ENCODE data around the gene MICAL2.

DNA sequence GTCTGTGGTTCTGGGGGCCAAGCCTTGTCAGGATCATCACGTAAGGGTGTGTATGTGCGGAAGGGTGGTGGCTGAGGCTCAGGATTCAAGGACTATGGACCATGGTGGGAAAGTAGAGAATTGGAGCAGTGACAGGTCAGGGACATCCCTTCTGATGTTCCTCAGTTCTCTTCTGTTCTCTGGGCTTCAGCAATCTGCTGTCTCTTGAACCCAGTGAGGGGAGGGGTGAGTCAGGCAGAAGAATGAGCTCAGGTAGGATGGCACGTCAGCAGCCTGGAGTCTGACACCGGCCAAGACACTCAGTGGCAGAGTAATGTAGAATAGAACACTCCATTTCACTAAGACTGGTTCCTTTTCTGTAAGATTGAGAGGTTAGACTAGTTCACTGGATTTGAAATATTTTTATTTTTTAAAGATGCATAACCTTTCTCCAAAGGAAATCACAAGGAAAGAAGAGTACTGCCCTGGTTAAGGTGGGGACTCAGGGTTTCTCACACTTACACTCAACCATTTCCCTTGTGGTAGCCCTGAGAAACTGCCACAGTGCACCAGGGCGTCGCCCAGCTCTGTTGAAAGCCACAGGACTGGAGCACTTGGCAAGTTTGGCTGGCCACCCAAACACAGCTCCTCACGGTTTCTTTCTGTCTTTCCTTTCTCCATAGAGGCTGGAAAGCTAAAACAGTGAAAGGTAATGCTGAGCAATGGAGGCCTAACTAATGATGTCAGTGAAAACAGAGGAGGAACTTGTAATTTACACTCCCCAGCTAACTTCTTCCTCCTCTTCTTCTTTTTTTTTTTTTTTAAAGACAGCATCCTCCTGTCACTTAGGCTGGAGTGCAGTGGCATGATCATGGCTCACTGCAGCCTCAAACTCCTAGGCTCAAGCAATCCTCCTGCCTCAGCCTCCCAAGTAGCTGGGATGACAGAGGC is 23.1 kb upstream of the MICAL2 start:
- TF ChIP-seq, protein P1, sequence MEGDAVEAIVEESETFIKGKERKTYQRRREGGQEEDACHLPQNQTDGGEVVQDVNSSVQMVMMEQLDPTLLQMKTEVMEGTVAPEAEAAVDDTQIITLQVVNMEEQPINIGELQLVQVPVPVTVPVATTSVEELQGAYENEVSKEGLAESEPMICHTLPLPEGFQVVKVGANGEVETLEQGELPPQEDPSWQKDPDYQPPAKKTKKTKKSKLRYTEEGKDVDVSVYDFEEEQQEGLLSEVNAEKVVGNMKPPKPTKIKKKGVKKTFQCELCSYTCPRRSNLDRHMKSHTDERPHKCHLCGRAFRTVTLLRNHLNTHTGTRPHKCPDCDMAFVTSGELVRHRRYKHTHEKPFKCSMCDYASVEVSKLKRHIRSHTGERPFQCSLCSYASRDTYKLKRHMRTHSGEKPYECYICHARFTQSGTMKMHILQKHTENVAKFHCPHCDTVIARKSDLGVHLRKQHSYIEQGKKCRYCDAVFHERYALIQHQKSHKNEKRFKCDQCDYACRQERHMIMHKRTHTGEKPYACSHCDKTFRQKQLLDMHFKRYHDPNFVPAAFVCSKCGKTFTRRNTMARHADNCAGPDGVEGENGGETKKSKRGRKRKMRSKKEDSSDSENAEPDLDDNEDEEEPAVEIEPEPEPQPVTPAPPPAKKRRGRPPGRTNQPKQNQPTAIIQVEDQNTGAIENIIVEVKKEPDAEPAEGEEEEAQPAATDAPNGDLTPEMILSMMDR (IDR thresholded peaks at IDR 0.05; ENCODE audit: low read depth, low read length), result no peak
- TF ChIP-seq EZH2phosphoT487 (IDR thresholded peaks at IDR 0.05; ENCODE audit: low read depth), result no peak
